GM13977 (cell line): ENCODE results near the gene KANSL3.
A peak's percentile ranks its signal among the peaks of the same experiment; 100 is the strongest.

Source experiments
- DNase-seq: peaks from one replicate; pipeline ENCODE4 v3.0.0; 2012; ENCODE audit warnings: low spot score
- in situ Hi-C: fragments of 300-500 bp; cut with MboI; formaldehyde crosslinking; loops from one replicate; pipeline ENCODE4 v1.12.0; 2022; ENCODE audit warnings: low sequenced_read_pairs, low pct_unique_long_range_greater_than_20kb, mixed read lengths, inconsistent platforms; ENCODE audit not compliant: unreplicated experiment
- TF ChIP-seq, protein P1 (sequence below): IDR thresholded peaks from 2 replicates; pipeline ENCODE4 v1.5.1; 2012; ENCODE audit warnings: mild to moderate bottlenecking, control low read depth; ENCODE audit not compliant: insufficient read depth; ENCODE audit errors: extremely low read depth, missing control alignments

Gene KANSL3

DNA sequence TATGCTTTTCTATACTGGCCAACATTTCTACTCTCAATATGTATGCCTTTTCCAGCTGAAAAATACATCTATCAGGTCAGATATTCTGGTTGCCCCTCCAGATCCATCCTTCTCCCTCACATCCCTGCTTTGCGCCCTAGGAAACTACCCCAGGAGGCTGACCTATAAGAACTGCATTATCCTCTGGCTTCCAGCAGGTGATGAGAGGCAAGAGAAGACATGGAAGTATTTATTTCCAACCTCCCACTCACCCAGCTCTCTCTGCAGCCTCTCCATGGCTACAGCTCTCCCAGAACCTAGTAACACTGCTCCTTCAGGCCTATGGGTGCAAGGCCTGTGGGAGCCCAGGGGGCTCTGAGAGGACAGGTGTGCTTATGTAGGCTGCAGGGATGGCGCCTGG lies 58.7 kb downstream of the KANSL3 start:
- DNase-seq: no peak
- in situ Hi-C loops: no loop called here
- TF ChIP-seq, protein P1, sequence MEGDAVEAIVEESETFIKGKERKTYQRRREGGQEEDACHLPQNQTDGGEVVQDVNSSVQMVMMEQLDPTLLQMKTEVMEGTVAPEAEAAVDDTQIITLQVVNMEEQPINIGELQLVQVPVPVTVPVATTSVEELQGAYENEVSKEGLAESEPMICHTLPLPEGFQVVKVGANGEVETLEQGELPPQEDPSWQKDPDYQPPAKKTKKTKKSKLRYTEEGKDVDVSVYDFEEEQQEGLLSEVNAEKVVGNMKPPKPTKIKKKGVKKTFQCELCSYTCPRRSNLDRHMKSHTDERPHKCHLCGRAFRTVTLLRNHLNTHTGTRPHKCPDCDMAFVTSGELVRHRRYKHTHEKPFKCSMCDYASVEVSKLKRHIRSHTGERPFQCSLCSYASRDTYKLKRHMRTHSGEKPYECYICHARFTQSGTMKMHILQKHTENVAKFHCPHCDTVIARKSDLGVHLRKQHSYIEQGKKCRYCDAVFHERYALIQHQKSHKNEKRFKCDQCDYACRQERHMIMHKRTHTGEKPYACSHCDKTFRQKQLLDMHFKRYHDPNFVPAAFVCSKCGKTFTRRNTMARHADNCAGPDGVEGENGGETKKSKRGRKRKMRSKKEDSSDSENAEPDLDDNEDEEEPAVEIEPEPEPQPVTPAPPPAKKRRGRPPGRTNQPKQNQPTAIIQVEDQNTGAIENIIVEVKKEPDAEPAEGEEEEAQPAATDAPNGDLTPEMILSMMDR: no peak

DNA sequence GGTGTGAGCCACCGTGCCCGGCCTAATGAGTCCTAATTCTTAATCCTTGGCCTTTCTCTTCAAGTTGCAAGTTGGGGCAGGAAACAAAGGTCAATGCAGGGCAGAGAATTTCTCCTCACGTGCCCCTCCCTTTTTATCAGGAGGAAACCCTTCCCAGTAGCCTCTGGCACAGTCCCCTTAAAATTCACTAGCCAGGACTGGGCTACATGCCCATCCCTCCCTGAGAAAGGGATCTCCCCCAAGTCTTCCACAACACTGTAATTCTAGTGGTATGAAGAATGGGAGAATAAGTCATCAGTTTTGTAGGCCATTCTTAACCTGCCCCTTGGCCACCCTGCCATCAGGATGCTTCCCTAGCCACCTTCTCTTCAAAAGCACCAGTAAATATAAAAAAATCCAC lies 59.4 kb downstream of the KANSL3 start:
- no peak for DNase-seq
- TF ChIP-seq, protein P1: no peak
- in situ Hi-C loops: no loop called here

DNA sequence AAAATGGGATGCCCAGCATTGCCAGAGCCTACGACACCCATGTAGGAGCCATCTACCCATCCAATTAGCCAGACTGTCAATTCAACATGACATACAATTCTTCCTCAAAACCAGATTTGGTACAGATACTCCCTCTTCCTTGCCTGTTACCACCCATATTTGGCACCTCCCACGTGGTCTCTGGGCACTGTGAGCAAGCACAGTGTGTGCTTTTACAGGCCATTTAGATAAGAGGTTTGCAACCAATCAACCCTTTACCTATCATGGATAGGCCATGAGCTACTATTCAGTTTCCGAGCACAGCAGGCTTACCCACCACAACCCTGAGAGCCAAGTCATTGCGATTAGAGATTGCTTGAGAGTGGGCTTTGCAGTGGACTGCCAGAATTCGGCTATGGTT lies 60.6 kb downstream of the KANSL3 start:
- in situ Hi-C loops: no loop called here
- TF ChIP-seq, protein P1: no peak
- no peak for DNase-seq

DNA sequence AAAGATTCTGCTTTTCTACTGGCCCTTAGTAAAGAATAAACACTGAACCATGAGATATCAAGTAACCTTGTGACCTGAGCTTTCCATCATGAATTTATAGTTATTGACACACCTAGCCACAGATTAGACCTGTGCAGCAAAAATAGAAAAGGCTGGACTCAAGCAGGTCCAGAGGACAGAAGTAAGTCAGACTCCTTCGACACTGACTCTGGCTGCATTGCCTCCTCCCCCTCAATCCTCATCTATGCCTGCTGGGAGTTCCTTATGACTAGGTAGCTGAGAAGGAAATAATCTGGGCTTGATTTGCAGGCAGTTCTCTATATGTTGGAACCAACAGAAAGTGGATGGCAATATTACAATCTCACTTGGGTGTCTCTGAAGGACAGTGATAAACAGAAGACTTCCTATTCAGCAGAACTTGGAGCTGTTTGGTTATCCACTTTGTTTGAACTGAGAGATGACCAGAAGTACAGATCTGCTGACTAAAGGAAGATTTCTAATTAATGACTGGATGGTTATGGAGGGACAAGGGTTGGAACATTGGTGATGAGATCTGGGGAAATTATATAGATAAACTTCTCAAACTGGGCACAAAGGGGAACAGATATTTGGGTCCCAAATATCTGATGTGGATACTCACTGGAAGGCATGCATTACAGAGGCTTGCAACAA lies 62.2 kb downstream of the KANSL3 start:
- in situ Hi-C loops: no loop called here
- TF ChIP-seq, protein P1: no peak
- no peak for DNase-seq

DNA sequence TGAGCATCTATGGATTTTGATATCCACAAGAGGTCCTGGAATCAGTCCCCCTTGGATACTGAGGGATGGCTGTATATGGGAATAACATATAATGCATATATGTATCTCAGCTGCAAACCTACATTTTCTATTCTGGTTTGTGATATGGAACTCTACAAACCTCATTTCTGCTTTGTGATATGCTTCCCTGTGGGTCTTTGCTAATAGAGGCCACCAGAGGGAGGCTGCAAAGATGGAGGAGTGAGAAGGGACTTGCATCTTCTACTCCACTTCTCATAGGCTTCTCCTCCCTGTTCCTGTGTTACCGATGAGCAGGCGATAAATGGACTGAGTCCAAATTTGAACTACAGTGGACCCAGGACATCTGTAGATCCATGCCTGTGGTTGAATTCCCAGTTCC lies 63.7 kb downstream of the KANSL3 start:
- in situ Hi-C loops: no loop called here
- TF ChIP-seq, protein P1: peak; percentile 9
- DNase-seq: no peak

DNA sequence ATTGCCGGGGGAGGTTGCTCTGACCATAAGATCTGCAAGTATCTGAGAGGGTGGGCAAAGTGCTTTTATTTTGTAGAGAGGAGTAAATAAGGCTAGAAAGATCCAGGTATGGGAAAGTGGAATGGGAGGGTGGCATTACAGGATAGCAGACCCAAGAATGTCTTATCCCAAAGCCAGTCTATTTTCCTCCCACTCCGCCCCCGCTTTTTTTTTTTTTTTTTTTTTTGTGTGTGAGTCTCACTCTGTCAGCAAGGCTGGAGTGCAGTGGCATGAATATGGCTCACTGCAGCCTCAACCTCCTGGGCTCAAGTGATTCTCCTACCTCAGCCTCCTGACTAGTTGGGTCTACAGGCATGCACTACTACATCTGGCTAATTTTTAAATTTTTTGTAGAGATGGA lies 70.0 kb downstream of the KANSL3 start:
- in situ Hi-C loops: no loop called here
- no peak for DNase-seq
- TF ChIP-seq, protein P1: no peak
